Stomach (tissue), 4 donors: ENCODE data around the gene ZNF423.

Experiments used
- CTCF ChIP-seq, 7 experiments: fragments of 450-650 bp in 4 of 7; fragments of 200-600 bp in 3 of 7; sonication (generic) in 3 of 7; IDR thresholded peaks; one replicate each; pipeline ENCODE4 v1.5.1; 2016 to 2019; ENCODE audit warnings: antibody characterized with exemption in 7 of 7, control low read depth in 2 of 7, mild to moderate bottlenecking in 1 of 7
- EP300 ChIP-seq: sonication (generic); formaldehyde crosslinking; IDR thresholded peaks from one replicate; pipeline ENCODE4 v1.6.1; 2017; ENCODE audit warnings: antibody characterized with exemption
- POLR2A ChIP-seq, 4 donors: fragments of 450-650 bp; IDR thresholded peaks; one replicate each; pipeline ENCODE4 v1.6.1; 2016; ENCODE audit warnings: antibody characterized with exemption in 4 of 4, control low read depth in 2 of 4, mild to moderate bottlenecking in 1 of 4, moderate library complexity in 1 of 4
- POLR2AphosphoS5 ChIP-seq, 3 donors: sonication (generic); formaldehyde crosslinking; IDR thresholded peaks; one replicate each; pipeline ENCODE4 v1.6.1; 2016; ENCODE audit warnings: antibody characterized with exemption in 3 of 3

- no peak for TF ChIP-seq CTCF (IDR thresholded peaks at IDR 0.05)
- TF ChIP-seq EP300: no peak
- TF ChIP-seq POLR2AphosphoS5 (IDR thresholded peaks at IDR 0.05): no peak
- TF ChIP-seq POLR2A (IDR thresholded peaks at IDR 0.05): no peak
Measured at GRCh38 chr16:49498666-49499413, 357.1 kb downstream of the ZNF423 start.
